Ramos (cell line): ENCODE data around the gene RTN4R.

Experiments
- in situ Hi-C: fragments of 300-500 bp; cut with MboI; formaldehyde crosslinking; loops from one replicate; pipeline ENCODE4 v1.14.3; 2022; ENCODE audit warnings: low sequenced_read_pairs; ENCODE audit not compliant: unreplicated experiment

RTN4R gene

GRCh38 chr22:20260071-20260765 is 7.9 kb downstream of the RTN4R start:
- in situ Hi-C loops = no loop called here

- in situ Hi-C loops = no loop called here
Observed at GRCh38 chr22:20259327-20259688, 8.8 kb downstream of the RTN4R start.

GRCh38 chr22:20258584-20259326 is 9.4 kb downstream of the RTN4R start:
- in situ Hi-C loops = no loop called here

- in situ Hi-C loops = no loop called here
Observed at GRCh38 chr22:20258021-20258299, 10.2 kb downstream of the RTN4R start.

DNA sequence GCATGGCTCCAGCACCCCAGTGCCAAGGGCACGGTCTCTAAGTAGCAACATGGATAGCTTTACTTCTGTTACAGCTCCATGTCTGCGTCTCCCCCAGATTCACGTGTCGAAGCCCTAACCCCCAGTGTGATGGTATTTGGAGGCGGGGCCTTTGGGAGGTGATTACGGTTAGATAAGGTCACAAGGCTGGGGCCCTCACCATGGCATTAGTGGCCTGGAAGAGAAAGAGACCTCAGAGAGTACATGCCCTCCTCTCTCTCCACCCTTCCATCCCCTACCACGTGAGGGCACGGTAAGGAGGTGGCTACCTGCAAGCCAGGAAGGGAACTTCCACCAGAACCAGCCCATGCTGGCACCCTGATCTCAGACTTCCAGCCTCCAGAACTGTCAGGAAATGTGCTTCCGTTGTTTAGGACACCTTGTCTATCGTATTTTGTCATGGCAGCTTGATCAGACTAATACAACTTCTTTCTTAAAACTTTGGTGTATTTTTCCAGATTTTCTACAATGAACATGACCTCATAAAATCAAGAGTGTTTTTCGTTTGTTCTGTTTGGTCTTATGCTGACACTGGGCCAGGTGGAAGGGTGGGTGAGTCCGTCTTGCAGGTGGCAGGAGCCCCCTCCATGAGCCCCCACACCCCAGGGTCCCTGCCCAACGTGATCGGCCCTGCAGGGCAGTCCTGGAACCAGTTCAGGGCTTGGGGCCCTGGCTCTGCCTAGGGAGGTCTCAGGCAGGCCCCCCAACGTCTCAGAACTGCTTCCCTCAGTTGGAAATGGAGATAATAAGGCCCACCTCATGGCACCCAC is 10.7 kb downstream of the RTN4R start:
- in situ Hi-C loops = no loop called here

GRCh38 chr22:20256551-20257211 is 11.4 kb downstream of the RTN4R start:
- in situ Hi-C loops = no loop called here

- in situ Hi-C loops = no loop called here
Observed at GRCh38 chr22:20256027-20256426, 12.1 kb downstream of the RTN4R start.

- in situ Hi-C loops = no loop called here
Observed at GRCh38 chr22:20254975-20255946, 12.9 kb downstream of the RTN4R start.

DNA sequence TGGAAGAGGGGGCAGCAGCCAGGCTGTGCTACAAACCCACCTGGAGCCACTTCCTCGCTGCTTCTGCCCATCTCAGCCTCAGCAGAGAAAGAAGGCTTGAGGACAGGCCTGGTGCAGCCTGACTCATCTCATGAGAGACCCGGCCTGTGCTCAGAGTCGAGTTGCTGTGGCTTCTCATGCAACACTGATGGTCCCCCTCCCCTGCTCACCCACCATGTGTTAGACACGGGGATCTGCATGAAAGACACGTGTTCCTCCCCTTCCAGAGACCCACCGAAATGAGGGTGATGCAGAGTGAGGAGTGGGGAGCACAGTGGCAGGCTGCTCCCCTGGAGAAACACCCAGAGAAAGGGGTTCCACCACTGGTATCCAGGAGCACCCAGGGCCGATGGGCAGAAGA is 15.0 kb downstream of the RTN4R start:
- in situ Hi-C loops = no loop called here

- in situ Hi-C loops = no loop called here
Observed at GRCh38 chr22:20251981-20252380, 16.1 kb downstream of the RTN4R start.

DNA sequence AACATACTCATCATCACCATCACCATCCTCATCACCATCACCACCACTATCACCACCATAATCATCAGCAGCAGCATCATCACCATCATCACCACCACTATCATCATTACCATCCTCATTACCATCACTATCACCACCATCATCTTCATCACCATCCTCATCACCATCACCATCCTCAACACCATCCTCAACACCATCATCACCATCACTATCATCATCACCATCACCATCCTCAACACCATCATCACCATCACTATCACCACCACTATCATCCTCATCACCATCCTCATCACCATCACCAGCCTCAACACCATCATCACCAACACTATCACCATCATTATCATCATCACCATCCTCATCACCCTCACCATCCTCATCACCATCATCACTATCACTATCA is 16.6 kb downstream of the RTN4R start:
- in situ Hi-C loops = no loop called here

DNA sequence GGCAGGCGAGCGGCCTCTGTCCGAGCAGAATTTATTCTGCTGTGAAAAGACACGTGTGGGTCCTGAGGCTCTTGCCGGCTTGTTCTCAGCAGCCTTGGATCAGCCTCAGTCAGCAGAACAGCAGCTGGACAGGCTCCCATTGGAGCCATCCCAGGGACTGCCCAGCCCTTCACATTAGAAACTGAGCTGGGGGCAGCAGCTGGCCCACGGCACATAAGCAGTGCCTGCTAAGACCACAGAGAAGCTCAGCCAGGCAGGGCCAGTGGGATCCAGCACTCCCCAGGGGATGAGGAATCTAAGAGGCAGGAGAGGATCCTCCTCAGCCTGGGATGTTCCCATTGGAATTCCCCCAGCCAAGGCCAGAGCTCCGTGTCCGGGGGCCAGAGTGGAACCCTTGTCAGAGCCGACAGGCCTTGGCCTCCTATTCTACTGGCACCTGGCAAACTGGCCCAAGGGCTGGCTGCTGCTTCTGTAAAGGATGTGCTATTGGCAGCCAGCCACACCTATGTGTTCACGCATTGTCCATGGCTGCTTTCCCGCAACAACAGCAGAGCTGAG is 18.2 kb downstream of the RTN4R start:
- in situ Hi-C loops = no loop called here

DNA sequence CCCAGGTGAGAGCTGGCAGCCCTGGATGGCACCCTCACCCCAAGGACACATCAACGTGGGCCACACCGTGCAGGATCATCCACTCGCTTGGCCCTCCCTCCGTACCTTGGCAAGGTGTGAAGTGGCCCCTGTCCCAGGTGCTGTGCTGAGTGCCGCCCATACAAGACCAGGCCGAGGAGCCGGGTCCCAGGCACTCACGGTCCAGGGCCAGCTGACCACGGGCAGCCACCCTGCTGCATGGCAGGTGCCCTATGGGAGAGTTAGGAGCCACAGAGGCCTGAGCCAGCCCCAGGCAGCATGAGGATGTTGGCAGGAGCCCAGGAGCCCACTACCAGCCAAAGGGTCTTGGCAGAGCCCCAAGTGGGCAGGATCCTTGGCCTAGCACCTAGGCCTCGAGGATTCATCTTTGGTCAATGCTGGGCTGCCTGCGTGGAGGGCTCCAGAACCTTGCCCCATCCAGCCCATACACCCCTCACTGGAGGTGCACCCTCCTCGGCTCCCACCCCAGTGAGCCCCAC is 19.6 kb downstream of the RTN4R start:
- in situ Hi-C loops = no loop called here

DNA sequence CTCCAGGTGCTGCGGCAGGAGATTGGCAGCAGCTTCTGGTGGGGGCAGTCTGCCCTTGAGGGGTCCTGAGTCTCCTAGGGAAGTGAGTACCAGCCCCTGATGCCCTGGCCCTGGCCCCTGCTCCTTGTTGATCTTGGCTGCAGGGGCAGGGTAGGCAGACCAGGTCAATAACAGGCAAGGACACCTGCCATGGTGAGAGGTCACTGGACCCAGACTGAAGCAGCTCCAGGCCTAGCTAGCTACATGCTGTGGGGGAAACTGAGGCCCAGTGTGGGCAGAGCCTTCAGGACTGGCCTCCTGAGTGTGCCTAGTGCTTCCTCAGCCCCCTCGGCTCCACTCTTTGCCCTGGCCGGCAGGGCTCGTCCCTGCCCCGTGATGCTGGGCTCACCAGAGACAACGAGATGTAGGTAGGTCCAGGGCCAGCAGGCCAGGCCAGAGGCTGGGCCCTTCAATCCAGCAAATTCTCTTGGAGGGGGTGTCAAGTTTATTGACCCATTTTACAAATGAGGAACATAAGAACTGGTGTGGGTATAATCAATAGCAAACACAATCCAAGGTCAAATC is 20.4 kb downstream of the RTN4R start:
- in situ Hi-C loops = no loop called here

GRCh38 chr22:20247010-20247505 is 21.1 kb downstream of the RTN4R start:
- in situ Hi-C loops = no loop called here

- in situ Hi-C loops = no loop called here
Observed at GRCh38 chr22:20246368-20247009, 21.6 kb downstream of the RTN4R start.

- in situ Hi-C loops = no loop called here
Observed at GRCh38 chr22:20245577-20246367, 22.3 kb downstream of the RTN4R start.
